ENCODE measurements around the gene SNX13.

SNX13 gene, protein sequence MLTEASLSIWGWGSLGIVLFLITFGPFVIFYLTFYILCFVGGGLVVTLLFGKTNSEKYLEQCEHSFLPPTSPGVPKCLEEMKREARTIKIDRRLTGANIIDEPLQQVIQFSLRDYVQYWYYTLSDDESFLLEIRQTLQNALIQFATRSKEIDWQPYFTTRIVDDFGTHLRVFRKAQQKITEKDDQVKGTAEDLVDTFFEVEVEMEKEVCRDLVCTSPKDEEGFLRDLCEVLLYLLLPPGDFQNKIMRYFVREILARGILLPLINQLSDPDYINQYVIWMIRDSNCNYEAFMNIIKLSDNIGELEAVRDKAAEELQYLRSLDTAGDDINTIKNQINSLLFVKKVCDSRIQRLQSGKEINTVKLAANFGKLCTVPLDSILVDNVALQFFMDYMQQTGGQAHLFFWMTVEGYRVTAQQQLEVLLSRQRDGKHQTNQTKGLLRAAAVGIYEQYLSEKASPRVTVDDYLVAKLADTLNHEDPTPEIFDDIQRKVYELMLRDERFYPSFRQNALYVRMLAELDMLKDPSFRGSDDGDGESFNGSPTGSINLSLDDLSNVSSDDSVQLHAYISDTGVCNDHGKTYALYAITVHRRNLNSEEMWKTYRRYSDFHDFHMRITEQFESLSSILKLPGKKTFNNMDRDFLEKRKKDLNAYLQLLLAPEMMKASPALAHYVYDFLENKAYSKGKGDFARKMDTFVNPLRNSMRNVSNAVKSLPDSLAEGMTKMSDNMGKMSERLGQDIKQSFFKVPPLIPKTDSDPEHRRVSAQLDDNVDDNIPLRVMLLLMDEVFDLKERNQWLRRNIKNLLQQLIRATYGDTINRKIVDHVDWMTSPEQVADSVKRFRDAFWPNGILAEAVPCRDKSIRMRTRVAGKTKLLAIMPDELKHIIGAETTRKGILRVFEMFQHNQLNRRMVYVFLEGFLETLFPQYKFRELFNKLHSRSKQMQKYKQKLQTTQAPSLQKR

DNA sequence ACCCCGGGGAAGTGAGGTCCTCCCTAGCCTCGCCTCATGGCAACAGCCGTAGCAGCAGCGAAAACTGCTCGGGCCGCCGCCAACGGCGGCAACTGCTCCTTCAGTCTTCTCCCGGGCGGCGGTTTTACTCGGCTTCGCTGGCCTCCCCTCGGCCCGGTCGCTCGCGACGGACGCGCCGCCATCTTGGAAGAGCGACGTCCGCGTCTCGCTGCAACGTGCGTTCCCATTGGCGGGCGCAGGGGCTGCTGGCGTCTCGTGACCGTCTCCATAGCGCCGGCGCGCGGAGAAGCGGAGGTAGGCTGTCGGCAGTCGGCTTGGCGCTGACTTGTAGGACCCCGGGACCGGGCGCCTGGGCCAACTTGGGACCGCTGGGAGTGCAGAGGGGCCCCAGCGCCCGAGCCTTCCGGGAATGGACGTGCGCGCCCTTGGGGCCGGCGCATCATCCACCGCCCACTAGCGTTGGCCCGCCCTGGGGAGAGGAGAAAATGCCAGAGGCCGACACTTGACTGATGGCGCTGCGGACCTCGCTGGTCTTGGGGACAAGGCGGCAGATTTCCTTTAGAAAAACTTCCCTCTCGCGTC lies at the start of gene SNX13:
Gene SNX13 (minus strand): TSS at position 193 of the 582 bp plus-strand sequence. CDS start 199 bp downstream, outside the sequence.
- DNase-seq (ENCODE audit: low read depth), result peak; percentile 82

DNA sequence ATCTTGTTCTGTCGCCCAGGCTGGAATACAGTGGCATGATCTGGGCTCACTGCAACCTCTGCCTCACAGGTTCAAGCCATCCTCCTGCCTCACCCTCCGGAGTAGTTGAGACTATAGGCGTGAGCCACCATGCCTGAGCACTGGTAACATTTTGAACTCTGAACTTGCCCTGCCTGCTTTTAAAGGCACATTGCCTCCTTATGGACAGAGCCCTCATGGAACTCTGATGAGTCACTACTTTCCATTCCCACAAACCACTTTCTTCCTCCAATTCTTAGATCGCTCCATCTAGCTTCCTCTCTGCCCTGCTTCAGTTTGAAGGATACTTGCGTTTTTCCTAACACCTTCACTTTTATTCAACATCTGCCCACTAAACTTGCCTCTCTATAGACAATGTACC lies 49.3 kb upstream of the SNX13 start:
- no peak for DNase-seq (ENCODE audit: low read depth)

GRCh38 chr7:17988858-17989257 lies 48.6 kb upstream of the SNX13 start:
- DNase-seq (ENCODE audit: low read depth), result no peak

DNA sequence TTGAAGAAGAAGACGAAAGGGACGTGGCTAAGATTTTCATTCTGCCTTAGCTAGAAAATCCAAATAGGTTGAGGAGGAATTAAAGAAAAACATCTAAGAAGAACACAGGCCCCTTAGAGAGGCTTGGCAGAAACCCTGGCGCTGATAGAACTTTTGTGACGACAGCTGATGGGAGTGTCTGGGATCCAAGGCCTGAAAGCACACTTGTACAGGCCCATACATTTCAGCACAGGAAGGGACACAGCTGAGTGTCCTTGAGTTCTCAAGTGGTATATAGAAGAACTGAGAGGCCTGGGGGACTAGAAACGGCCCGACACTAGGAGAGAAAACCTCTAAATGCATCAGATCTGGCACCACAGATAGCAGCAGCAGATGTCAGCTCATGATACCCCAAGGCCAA lies 47.8 kb upstream of the SNX13 start:
- no peak for DNase-seq (ENCODE audit: low read depth)

GRCh38 chr7:17986851-17987250 lies 46.6 kb upstream of the SNX13 start:
- no peak for DNase-seq (ENCODE audit: low read depth)

DNA sequence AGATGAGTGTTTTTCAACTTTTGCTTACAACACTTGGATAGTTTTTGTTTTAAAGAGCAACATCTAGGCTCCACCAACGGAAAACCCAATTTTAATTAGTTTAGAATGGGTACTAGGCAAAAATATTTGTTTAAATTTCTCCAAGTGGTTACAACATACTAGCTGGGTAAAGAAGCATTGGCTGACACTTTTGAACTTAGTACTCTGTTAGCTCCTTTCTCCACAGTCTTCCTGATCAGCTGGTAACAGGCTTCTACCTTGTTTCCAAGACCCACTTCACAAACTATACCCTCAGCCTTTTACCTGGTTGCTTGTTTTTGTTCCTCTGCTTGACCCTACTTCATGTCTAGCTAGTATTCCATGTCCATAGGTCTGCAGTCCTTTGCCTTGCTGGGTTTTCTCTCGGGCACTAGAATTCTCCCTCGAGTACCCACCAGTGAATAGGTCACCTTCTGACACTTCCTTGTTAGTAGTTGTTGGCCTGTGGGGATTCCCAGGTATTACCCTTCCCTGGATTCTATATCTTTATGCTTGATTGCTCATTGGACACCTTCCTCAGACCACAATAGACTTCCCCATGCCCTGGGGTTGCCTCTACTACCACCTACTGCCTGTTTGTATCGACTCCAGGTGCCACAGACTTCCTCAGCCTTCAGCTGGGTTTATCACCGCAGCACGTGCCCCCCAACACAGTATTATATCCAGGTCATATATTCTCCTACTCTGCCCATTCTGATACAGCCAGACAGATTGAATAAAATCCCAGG lies 45.4 kb upstream of the SNX13 start:
- no peak for DNase-seq (ENCODE audit: low read depth)

DNA sequence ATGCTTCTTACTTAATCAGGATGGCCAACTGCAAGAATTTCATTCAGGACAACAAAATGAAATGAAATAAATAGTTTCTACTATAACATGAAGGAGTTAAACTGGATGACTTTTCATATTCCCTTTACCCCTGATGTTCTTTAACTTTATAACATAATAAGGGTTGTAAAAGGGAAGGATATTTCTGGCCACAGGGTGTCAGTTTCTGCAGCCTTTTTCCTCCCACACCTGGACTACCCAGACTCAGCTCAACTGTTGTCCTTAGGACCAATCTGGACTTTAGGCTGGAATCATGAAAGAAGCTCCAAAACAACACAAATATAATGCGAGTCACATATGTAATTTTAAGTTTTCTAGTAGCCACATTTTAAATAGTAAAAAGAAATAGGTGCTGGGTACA lies 44.0 kb upstream of the SNX13 start:
- DNase-seq (ENCODE audit: low read depth), result no peak

DNA sequence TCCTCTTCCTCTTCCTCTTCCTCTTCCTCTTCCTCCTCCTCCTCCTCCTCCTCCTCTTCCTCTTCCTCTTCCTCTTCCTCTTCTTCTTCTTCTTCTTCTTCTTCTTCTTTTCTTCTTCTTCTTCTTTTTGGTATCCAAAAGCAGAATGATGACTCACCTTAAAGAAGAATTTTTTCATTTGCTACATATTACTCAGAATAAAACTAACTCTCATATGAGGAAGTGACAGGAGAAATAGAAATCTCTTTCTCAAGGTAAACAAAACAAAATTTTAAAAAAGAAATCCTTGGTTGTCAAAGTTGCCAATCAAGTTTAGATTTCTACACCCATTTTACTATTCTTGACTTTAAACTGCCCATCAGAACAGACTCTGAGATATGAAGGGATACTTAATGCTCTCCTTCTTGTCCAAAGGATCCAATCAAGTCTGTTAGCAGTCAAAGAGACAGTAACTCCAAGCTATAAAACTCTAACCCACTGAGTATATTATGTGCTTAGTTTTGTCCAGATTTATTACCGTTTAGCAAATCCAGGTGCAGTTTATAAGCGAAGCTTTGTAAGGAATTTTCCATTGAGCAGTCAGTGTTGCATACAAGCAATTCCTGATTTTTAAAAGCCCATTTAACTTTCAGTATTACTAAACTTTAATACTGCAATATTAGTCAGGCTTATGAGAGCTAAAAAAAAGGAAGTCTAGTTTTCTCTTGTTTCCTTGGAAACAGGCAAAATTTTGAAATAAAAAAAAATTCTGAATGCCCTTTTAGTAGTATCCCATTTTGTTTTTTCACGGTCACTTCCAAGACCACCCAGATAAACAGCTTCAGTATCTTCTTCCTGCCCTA lies 43.1 kb upstream of the SNX13 start:
- DNase-seq (ENCODE audit: low read depth), result no peak

- DNase-seq (ENCODE audit: low read depth), result no peak
These were observed 36.7 kb upstream of the SNX13 start for GRCh38 chr7:17976952-17977351.

GRCh38 chr7:17971411-17971810 lies 31.1 kb upstream of the SNX13 start:
- no peak for DNase-seq (ENCODE audit: low read depth)

- no peak for DNase-seq (ENCODE audit: low read depth)
These were observed 28.8 kb upstream of the SNX13 start for GRCh38 chr7:17968791-17969715.

GRCh38 chr7:17966706-17967105 lies 26.4 kb upstream of the SNX13 start:
- no peak for DNase-seq (ENCODE audit: low read depth)

DNA sequence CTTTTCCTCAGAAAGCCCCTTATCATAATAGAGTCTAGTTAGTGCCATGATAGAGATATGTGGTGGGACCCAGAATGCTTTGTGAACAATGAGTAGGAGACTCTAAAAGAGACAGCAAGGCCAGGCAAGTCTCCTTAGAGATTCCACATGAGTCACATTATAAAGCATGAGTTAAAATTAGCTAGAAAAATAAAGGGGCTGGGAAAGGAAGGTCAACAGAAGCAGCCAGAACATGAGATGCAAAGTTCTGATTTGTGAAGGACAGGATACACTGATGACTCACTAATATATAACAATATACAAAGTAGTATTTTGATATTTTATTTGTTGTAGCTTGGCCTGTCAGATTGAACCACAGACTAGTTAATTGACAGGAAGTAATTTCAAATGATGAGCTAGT lies 25.3 kb upstream of the SNX13 start:
- no peak for DNase-seq (ENCODE audit: low read depth)

GRCh38 chr7:17963281-17963680 lies 23.0 kb upstream of the SNX13 start:
- DNase-seq (ENCODE audit: low read depth), result no peak

GRCh38 chr7:17962652-17963051 lies 22.4 kb upstream of the SNX13 start:
- DNase-seq (ENCODE audit: low read depth), result no peak

- DNase-seq (ENCODE audit: low read depth), result no peak
These were observed 17.6 kb upstream of the SNX13 start for GRCh38 chr7:17957871-17958270.

DNA sequence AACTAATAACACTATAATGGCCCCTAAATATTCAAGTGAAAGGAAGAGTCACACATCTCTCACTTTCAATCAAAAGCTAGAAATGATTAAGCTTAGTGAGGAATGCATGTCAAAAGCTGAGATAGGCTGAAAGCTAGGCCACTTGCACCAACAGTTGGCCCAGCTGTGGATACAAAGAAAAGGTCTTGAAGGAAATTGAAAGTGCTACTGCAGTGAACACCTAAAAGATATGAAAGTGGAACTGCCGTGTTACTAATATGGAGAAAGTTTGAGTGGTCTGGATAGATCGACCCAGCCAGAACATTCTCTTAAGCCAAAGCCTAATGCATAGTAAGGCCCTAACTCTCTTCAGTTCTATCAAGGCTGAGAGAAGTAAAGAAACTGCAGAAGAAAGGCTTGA lies 12.1 kb upstream of the SNX13 start:
- DNase-seq (ENCODE audit: low read depth), result no peak

DNA sequence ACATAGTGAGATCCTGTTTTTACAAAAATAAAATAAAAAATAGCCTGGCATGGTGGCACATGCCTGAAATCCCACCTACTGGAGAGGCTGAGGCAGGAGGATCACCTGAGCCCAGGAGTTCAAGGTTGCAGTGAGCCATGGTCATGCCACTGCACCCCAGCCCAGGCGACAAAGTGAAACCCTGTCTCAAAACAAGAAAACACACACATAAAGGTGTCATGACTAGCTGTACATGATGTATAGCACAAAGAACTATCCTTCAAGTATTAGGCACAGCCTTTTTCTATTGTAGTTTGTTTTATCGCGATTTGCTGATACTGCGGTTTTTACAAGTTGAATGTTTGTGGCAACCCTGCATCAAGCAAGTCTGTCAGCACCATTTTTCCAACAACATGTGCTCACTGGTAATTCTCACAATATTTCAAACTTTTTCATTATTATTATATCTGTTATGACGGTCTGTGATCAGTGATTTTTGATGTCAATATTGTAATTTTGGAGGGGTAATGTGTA lies 11.5 kb upstream of the SNX13 start:
- no peak for DNase-seq (ENCODE audit: low read depth)

- no peak for DNase-seq (ENCODE audit: low read depth)
These were observed 8.4 kb upstream of the SNX13 start for GRCh38 chr7:17948526-17949238.

Measured in activated gamma-delta T cell treated with anti-CD3 and anti-CD28 coated beads, Interleukin-2, amount 50 U/mL, for 16 hours (primary cell).